CD8-positive, alpha-beta memory T cell (primary cell): ENCODE results near the gene VWA2. TPM values are rescaled to one million over a fixed set of nuclear protein-coding genes. Genes with fewer than 3 reads are reported as not detected.

Experiments
- CTCF ChIA-PET: fragments of 350-600 bp; sonication (Branson Sonifier 250); formaldehyde crosslinking; loops from one replicate; lab custom pipeline; 2021; ENCODE audit warnings: antibody characterized with exemption; lab: Charles Lee
- POLR2A ChIA-PET: fragments of 350-600 bp; sonication (Branson Sonifier 250); formaldehyde crosslinking; loops from one replicate; lab custom pipeline; 2021; ENCODE audit warnings: antibody characterized with exemption; lab: Charles Lee
- DNase-seq, 5 donors: peaks; one replicate each; pipeline versions ENCODE4 v3.0.0 to v3.0.0-alpha.2; 2020 to 2022; ENCODE audit warnings: mixed read lengths in 1 of 5
- H3K27ac ChIP-seq: one replicate; pipeline ENCODE4 v1.7.0; 2013; ENCODE audit warnings: low read depth, mild to moderate bottlenecking, low read length, moderate library complexity
- H3K27me3 ChIP-seq: 2 replicates; pipeline ENCODE4 v1.7.0; 2013; ENCODE audit warnings: low read length, mild to moderate bottlenecking; ENCODE audit not compliant: insufficient read depth, poor library complexity, severe bottlenecking
- H3K36me3 ChIP-seq: 2 replicates; pipeline ENCODE4 v1.7.0; 2013; ENCODE audit warnings: mild to moderate bottlenecking, low read length, moderate library complexity; ENCODE audit not compliant: insufficient read depth
- H3K4me1 ChIP-seq: 2 replicates; pipeline ENCODE4 v1.7.0; 2013; ENCODE audit warnings: mild to moderate bottlenecking, low read length, moderate library complexity; ENCODE audit not compliant: insufficient read depth
- H3K4me3 ChIP-seq: 2 replicates; pipeline ENCODE4 v1.7.0; 2013; ENCODE audit warnings: mild to moderate bottlenecking, low read length
- H3K9me3 ChIP-seq: 2 replicates; pipeline ENCODE4 v1.7.0; 2013; ENCODE audit warnings: mild to moderate bottlenecking, low read length
- H3K27ac Mint-ChIP-seq, 8 donors: one replicate each; pipeline ENCODE4 v1.8.0; 2020 to 2021; ENCODE audit warnings: mixed read lengths in 8 of 8, mild to moderate bottlenecking in 6 of 8, inconsistent platforms in 3 of 8, moderate library complexity in 3 of 8
- H3K27me3 Mint-ChIP-seq, 2 donors: one replicate each; pipeline ENCODE4 v1.8.0; 2020 to 2021; ENCODE audit warnings: mixed read lengths in 2 of 2, mild to moderate bottlenecking in 1 of 2, moderate library complexity in 1 of 2
- H3K36me3 Mint-ChIP-seq, 3 donors: one replicate each; pipeline ENCODE4 v1.8.0; 2020 to 2021; ENCODE audit warnings: mixed read lengths in 3 of 3, inconsistent platforms in 1 of 3, mild to moderate bottlenecking in 1 of 3
- H3K4me1 Mint-ChIP-seq, 3 donors: one replicate each; pipeline ENCODE4 v1.8.0; 2020 to 2021; ENCODE audit warnings: mixed read lengths in 3 of 3, inconsistent platforms in 1 of 3, mild to moderate bottlenecking in 1 of 3
- H3K4me3 Mint-ChIP-seq, 7 donors: one replicate each; pipeline ENCODE4 v1.8.0; 2020 to 2021; ENCODE audit warnings: mixed read lengths in 7 of 7, mild to moderate bottlenecking in 6 of 7, moderate library complexity in 4 of 7, inconsistent platforms in 2 of 7
- H3K9me3 Mint-ChIP-seq, 5 donors: one replicate each; pipeline ENCODE4 v1.8.0; 2020 to 2022; ENCODE audit warnings: mixed read lengths in 5 of 5, mild to moderate bottlenecking in 3 of 5, moderate library complexity in 2 of 5, inconsistent platforms in 1 of 5
- polyA plus RNA-seq: library from polyadenylated mRNA; unstranded; fragments of 300-500 nt; fragmentation: Illumina TruSeq; gene quantifications from one replicate; pipeline ENCODE4 v1.2.3, GENCODE V29; 2021
- total RNA-seq, 2 experiments: library from RNA; stranded (reverse); gene quantifications; one replicate each; pipeline ENCODE4 v1.2.3, GENCODE V29; 2021

Gene VWA2
- total and polyA plus RNA-seq, 3 experiments from 2014 or later = not detected

GRCh38 chr10:114337510-114338462 lies 98.7 kb downstream of the VWA2 start:
- CTCF ChIA-PET = no interaction called here
- Histone ChIP-seq H3K9me3 (no peaks in the 10 kb centered on the region), H3K4me3 (no peak overlapping the region), H3K36me3 (no peaks in the 10 kb centered on the region), H3K27me3 (no peaks in the 10 kb centered on the region), H3K4me1 (no peaks in the 10 kb centered on the region), H3K27ac (no peak overlapping the region)
- Mint-ChIP-seq H3K9me3 (peaks cover 0 to 2% (median 0%) of the 10 kb centered on the region in 5 donors), H3K27ac (no peak overlapping the region), H3K4me1 (peaks cover 2 to 8% (median 6%) of the 10 kb centered on the region in 3 donors), H3K27me3 (peaks cover 0 to 20% of the 10 kb centered on the region in 2 donors), H3K4me3 (no peak overlapping the region), H3K36me3 (no peaks in the 10 kb centered on the region)
- DNase-seq = no peak
- POLR2A ChIA-PET = no interaction called here

- DNase-seq = no peak
- H3K4me3 ChIP-seq = no peak overlapping the region
- H3K4me1 ChIP-seq = no peaks in the 10 kb centered on the region
- no peaks in the 10 kb centered on the region for H3K36me3 ChIP-seq
- H3K9me3 ChIP-seq = no peaks in the 10 kb centered on the region
- no peaks in the 10 kb centered on the region for H3K27me3 ChIP-seq
- Mint-ChIP-seq H3K36me3 (no peaks in the 10 kb centered on the region), H3K4me3 (no peak overlapping the region), H3K9me3 (peaks cover 0 to 2% (median 0%) of the 10 kb centered on the region in 5 donors), H3K27me3 (peaks cover 1 to 16% of the 10 kb centered on the region in 2 donors), H3K27ac (no peak overlapping the region), H3K4me1 (peaks cover 2 to 8% (median 6%) of the 10 kb centered on the region in 3 donors)
- no peak overlapping the region for H3K27ac ChIP-seq
- POLR2A ChIA-PET = no interaction called here
- CTCF ChIA-PET = no interaction called here
Observed at GRCh38 chr10:114340816-114341215, 101.8 kb downstream of the VWA2 start.

Other genes with a start within 250 kb of the VWA2 start
- gene ADRB1, start 195.4 kb upstream of the VWA2 start, total RNA-seq = under 1 TPM; 0.49 to 0.50 TPM
- gene ADRB1, start 195.4 kb upstream of the VWA2 start, polyA plus RNA-seq = not detected
- 10 to 100 TPM; 11.3 to 14.0 TPM for gene CCDC186, start 65.1 kb upstream of the VWA2 start, total RNA-seq
- gene CCDC186, start 65.1 kb upstream of the VWA2 start, polyA plus RNA-seq = 24.9 TPM
- under 1 TPM; 0.13 to 0.16 TPM for gene TDRD1, start 59.9 kb upstream of the VWA2 start, total RNA-seq
- gene TDRD1, start 59.9 kb upstream of the VWA2 start, polyA plus RNA-seq = 0.14 TPM
- 1 to 10 TPM; 1.6 to 2.5 TPM for gene AFAP1L2, start 165.2 kb downstream of the VWA2 start, total RNA-seq
- 2.9 TPM for gene AFAP1L2, start 165.2 kb downstream of the VWA2 start, polyA plus RNA-seq